GM21529 (cell line): ENCODE measurements around the gene ARMCX5.
A peak's percentile ranks its signal among the peaks of the same experiment; 100 is the strongest.

ENCODE experiments used
- ATAC-seq: cut with Tn5 transposase; IDR thresholded peaks from one replicate; pipeline ENCODE4 v1.9.1; 2021; ENCODE audit not compliant: unreplicated experiment

ARMCX5 gene

DNA sequence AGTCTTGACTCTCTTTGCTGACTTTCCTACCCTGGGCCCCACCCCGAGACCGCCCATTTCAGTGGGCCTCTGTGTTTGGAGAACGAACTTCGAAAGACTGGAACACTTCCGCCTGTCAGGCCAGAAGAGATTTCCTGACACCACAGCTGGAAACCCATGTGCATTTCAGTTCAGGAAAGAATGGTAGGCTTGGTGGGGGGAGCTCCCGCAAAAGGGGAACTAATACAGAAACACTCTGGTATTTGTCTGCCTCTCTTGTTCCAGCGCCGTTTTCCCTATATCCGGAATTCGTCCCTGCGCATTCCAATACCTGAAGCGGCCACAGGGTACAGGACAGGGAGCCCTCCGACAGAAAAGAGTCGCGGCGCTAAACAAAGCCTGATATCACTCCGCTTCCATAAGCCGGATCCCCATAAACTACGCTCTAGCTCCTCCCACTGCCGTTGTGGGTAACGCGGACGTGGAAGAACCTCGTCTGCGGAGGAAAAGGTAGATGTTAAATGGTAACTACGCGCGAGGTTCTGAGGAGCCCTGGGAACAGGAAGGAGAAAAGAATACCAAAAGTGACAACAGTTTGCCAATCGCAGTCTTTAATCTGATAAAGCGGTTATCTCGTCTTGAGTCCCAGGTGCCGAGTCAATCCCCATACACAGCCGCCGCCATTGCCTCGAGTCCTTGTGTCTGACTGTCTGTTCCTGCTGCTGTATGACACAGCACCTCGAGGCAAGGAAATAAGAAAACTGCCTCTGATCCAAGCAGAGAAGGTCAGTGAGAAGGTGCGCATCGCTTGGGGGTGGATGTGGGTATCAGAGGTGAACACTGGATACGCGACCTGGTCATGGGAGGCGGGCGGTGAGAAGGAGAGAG is at the start of gene ARMCX5:
TSS of gene ARMCX5 (plus strand) at position 432 of the 867 bp plus-strand sequence. CDS start 2,627 bp downstream, outside the sequence.
- peak; percentile 94 for ATAC-seq

DNA sequence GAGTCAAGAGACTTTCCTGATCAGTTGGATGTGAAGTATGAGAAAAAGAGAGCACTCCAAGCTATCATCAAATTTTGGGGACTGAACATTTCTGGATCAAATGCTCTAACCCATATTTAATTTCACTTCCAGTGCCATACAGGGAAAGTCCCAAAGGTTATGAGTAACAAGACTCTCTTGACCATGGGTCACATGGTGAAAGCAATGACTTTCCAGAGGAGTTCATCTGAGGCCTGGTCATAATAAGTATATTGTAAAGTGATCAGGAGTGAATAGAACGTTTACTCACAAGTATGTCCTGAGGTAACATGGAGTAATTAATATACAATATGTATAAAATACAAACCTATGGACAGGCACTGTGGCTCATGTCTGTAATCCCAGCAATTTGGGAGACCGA is 40.7 kb upstream of the ARMCX5 start:
- ATAC-seq, result no peak

DNA sequence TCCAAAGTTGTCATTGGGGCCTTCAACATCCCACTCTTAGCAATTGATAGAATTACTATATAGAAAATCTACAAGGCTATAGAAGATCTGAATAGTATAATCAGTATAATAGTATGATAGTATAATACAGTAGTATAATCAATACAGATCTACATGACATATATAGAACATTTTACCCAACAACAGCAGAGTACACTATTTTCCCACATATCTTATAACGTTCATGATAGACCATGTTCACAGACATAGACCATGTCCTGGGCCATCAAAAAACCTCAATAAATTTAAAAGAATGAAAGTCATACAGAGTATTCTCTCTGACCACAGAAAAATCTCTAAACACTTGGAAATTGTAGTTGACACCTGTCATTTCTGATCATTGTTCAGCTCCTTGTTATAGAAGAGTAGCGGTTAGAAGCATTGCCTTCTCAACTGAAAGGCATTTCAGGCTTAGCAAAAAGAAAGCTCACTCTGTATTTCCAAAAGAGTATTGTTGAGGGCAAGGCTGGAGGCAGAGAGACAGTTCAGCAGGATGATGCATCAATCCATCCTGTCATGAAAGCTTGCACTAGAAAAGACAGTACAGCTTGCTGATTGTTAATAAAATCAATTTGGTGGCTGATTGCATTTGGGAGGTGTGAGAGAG is 38.8 kb upstream of the ARMCX5 start:
- ATAC-seq, result no peak

DNA sequence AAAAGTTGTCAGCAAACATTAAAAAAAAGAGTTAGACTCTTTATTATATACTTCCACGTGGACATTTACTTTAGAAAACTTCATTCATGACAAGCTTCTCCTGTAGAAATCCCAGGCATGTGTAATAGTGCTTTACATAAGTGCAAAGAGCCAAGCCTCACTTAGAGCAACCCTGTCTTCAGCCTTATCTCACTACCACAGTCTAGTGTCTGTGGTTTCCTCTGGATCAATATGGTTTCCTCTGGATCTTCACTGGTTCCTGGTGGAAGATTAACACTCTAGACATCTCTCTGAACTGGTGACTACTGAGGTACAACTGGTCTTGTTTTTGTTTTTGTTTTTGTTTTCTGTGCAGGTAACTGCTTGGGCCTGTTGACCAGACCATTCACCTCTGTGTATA is 18.4 kb upstream of the ARMCX5 start:
- ATAC-seq, result no peak

DNA sequence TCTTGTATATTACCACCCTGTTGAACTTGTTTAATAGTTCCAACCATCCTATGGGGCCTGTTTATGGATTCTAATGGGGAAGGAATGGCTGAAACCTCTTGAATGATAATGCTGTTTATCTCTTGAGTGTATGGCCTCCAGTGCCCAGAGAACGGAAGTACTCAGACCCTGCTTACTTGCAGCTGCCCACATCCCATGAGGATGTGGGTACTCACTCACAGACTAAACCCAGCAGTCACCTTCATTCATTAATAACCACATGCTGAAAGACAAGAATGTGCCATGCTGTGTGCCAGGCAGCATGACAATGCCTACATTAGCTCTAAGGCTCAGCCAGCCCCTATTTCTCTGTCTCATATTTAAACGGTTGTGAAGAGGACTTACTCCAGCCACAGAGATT is 5.9 kb upstream of the ARMCX5 start:
- ATAC-seq, result no peak

DNA sequence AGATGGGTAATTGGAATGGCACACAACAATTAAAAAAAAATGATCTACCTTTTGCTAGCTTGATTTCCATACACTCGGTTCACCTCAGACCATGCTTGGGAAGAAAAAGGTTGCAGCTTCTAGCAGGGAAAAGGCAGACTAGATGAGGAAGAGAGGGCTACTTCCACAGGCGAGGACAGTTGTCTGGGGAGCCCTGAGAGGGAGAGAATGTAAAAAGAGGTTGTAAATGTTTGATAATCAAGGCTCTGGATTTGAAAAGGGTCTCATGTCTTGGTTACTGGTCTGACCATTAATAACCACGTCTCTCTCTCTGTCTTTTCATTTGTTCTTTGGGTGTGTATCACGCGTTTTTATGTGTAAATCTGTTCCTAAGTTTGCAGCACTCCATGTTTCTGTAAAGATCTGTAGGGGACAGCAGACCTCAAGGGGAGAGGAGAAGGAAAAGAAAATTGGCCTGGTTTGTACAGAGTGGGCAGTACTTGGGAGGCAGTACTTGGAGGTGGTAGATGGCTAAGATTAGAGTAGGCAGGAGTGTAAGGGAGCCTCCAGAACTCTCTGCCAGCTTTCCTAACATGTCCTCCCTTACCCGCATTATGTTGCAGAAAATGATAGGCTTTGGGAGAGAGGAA is 750 bp downstream of the ARMCX5 start:
- ATAC-seq, result peak; percentile 23

DNA sequence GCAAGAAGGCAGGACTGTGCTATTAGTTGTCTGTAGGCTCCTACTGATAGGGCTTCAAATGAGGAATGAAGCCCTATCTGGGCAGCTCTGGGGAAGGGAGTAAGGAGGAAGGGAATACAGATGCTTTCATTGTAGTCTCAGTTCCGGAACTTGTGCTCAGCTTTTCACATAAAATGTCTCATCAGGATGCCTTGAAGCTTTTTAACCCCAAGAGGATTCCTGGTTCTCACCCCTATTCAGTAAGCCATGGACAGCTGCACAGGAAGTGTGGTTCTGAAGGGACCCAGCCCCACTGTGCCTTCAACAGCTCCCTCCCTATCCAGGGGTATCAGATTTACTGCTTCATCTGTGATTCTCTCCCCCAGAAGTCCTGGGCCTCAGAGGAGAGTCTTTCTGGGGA is 5.0 kb downstream of the ARMCX5 start:
- ATAC-seq, result no peak

DNA sequence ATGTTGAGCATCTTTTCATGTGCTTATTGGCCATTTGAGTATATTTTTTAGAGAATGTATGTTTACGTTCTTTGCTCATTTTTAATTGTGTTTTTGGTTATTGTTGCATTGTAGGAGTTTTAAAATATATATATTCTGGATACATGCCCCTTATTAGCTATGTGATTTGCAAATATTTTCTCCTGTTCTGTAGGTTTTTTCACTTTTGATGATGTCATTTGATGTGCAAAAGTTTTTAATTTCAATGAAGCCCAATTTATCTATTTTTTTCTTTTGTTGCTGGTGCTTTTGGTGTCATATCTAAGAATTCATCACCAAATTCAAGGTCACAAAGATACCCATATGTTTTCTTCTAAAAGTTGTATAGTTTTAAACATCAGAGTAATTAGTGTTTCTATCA is 6.8 kb downstream of the ARMCX5 start:
- ATAC-seq, result no peak

DNA sequence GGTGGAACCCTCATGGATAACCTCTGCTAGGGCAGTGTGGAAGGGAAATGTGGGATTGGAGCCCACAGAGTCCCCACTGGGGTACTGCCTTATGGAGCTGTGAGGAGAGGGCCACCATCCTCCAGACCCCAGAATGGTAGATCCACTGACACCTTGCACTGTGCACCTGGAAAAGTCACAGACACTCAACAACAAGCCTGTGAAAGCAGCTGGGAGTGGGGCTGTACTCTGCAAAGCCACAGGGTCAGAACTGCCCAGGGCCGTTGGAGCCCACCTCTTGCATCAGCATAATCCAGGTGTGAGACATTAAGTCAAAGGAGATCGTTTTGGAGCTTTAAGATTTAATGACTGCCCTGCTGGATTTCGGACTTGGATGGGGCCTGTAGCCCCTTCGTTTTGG is 11.6 kb downstream of the ARMCX5 start:
- no peak for ATAC-seq

DNA sequence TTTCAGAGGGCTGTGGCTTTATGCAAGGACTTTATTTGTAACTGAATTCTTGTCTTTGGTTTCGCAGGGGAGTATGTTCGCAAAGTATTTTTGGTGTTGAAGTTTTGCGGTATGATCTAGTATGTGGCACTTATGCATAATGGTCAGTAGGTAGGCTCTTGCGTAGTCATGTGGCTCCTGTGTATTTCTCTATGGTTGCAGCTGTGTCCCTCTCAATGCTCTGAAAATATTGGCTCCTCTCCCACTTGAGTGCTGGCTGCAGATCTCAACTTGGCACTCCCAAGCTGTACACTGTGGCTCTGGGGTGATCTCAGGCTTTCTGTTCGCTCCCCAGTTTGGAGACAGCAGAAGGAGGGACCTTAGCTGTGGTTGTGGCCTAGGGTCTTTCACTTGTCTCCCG is 24.8 kb downstream of the ARMCX5 start:
- no peak for ATAC-seq

DNA sequence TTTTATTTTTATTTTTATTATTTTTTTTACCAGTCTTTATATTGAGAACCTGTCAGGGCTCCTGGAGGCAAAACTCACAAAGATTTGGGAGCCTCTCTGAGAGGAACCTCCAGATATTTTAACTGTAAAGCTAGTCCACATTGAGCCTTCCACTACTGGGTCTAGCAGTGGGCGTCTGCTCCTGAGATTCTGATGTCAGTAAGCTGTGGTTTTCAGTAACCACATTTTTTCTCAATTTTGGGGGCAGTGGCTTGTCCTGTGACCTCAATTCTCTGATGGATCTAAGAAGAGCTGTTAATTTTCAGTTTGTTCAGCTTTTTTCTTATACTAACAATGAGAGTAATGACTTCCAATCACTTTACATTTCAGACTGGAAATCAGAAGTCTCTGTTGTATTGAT is 28.3 kb downstream of the ARMCX5 start:
- ATAC-seq, result no peak

DNA sequence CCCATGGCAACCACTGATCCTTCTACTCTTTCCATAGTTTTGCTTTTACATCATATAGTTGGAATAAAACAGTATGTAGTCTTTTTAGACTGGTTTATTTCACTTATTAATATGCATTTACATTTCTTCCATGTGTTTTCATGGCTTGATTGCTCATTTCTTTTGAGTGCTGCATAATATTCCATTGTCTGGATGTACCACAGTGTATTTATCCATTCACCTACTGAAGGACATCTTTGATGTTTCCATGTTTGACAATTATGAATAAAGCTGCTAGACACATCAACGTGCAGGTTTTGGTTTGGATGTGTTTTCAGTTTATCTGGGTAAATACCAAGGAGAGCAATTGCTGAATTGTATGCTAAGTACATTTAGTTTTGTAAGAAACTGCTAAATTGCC is 38.2 kb downstream of the ARMCX5 start:
- no peak for ATAC-seq

DNA sequence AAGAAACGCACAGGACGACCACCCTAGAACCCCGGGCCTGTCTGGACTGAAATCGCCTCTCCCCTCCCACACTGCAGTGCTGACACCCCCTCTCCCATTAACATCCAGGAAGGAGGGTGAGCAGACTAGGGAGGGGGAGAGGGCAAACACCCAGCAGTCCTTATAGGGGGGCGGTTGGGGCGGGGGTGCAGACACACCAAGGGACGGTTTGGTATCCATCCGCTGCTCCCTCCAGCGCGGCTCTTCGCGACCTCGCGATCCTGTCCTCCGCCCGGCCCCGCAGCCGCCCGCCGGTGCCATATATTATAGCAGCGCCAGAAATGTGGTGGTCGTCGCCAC is 51.6 kb downstream of the ARMCX5 start:
- no peak for ATAC-seq

DNA sequence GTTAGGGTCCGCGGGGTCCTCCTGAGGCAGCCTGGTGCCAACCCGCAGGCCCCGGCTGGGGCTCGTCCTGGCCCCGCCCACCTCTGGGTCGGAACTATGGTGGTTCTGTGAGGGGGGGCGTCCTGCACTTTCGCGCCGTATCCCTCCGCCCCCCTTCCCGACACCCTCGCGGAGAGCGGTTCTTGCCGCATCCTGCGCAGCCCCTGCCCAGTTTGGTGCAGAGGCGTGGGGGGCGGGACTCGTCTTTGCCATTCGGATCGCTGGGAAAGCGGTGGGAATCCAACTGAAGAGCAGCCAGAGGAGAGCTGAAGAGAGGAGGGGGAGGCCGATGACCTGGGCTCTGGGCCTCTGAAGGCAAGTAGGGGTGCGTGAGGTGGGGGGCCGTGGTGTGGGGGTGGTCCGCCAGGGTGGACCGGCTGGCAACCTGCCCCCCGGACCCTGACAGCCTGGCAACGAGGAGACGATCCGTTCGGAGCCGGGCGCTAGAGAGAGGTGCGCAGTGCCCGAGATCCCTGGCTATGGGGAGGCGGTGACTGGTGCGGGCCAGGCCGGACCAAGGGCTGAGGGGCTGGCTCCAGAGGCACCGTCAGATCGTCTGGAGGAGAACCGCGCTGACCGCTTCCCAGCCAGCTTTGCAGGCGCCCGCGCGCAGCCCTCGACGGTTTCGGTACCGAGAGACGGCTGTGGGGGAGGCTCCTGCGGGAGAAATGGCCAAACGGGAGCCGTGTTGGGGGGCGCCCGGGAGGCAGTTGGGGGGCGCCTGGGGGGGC is 52.1 kb downstream of the ARMCX5 start, which contains the start of gene GPRASP1:
TSS of gene GPRASP1 (plus strand) at position 242 of the 770 bp plus-strand sequence. CDS start 2,431 bp downstream, outside the sequence.
- peak; percentile 44 for ATAC-seq

DNA sequence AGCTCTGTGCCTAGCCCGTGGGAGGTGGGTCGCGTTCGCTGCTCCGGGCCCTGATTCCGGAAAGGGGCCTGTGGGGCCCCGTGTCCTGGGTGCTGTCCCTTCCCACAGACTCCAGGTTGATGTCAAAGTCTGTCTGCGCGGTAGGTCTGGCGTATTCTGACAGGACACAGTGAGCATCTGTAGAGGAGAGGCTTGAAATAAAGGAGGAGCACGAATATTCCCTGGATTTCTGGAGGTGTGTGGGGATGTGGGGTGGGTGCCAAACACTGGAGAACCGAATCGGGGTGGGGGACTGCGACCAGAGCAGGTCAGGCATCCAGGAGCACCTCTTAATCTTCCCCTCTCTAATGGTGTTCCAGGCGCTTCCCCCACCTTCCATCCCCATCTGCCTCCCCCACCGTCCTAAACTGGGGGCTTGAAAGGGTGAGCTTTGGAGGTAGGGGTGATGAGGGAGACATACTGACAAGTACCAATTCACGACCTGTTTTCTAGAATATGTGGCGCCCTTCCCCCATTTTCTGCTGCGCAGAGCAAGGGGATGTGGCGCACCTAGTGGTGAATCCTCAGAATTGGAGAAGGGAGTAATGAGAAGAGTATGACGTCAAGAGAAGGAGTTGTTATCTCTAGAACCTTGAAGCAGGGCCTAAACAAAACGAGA is 52.8 kb downstream of the ARMCX5 start:
- peak; percentile 66 for ATAC-seq
